NCI-H345 treated with DMSO at 0.1 percent for 48 hours (cell line): ENCODE results near the gene CHMP6.
"Not testable (repeated sequence)": the region's sequence is repeated elsewhere in the genome, so short reads cannot be mapped to it uniquely, and the experiment has no call there.

Experiments used
- DNase-seq: peaks from one replicate; lab custom pipeline; 2025; ENCODE audit not compliant: unreplicated experiment; lab: John Stamatoyannopoulos, UW

CHMP6 gene

DNA sequence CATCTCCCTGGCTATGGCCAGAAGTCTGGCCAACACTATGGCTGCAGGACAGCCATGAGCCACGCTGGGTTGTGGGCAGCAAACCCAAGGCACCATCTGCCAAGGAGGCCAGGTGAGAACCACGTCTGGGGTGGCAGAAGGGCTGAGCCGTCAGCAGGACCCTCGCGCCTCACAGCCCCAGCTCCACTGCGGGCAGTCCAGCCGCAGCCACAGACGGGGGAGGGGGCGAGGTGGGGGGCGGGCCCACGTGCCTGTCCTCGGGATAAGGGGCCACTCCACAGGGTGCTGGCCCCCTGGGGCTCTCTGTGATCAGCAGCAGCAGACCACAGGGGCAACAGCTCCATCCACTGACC, 36.8 kb downstream of the CHMP6 start:
- no peak for DNase-seq

DNA sequence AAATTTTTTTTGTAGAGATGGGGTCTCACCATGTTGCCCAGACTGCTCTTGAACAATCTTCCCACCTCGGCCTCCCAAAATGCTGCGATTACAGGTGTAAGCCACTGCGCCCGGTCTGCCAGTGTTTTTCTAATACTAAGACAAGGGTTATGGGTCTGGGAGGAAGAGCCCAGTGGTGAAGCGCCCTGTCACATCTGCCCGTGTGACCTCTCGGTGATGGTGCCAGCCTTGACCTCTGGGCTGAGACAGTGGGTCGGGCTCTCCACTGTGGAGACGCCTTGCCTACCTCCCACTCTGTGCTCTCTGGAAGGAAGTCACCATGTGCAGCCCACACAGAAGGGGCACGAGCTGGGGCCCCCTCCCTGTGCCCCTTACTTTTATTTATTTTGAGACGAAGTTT, 38.2 kb downstream of the CHMP6 start:
- no peak for DNase-seq

DNA sequence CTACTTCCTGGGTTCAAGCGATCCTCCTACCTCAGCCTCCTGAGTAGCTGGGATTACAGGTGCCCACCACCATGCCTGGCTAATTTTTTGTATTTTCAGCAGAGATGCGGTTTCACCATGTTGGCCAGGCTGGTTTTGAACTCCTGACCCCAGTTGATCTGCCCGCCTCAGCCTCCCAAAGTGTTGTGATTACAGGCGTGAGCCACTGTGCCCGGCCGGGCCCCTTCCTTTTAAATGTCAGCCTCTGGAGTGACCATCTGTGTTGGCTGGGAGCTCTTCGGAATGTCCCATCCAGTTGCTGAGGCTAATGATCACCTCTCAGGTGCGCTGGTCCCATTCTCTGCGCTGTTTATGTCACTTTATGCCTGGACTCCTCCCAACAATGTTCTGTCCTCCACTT, 38.7 kb downstream of the CHMP6 start:
- DNase-seq = not testable (repeated sequence)

GRCh38 chr17:81030741-81031565, 39.3 kb downstream of the CHMP6 start:
- DNase-seq = no peak

- no peak for DNase-seq
Observed at GRCh38 chr17:81031566-81032550, 40.2 kb downstream of the CHMP6 start.

DNA sequence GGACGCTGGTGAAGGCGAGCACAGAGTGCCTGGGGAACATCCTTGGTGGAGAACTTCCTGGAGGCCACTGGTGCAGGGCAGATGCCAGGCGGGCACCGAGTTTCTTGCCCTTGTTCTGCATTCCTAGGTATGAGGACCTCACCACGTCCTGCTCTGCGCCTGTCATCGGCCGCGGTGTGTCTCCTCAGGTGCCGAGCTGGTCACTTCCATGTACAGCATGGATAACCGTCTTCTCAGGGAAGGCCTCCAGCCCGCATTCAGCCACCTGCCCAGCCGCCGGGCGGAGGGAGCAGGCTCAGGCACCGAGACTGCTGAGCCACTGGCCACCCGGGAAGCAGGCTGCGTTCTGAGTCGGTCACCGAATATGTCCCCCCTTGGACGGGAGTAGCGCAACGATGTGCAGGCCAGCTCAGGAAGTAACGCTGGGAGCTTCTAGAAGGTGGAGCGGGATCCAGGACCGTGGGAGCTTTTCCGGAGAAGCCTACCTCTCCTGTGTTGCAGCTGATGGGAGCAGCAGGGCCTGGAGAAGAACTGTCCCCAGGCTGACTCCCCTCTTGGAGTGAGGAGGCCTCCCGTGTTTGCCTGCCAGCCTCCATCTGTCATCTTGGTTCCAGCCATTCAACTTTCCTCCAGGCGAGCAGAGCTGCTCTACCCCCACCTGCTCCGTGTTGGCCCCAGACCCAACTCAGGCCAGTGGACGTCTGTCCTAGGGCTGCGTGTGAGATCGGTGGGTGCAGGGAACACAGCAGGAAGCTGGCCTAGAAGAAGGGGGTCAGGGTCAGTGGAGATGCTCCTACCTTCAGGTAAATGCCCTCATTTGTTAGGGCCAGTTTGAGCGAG, 41.2 kb downstream of the CHMP6 start:
- peak; percentile 19 for DNase-seq

- no peak for DNase-seq
Observed at GRCh38 chr17:81033535-81034167, 42.0 kb downstream of the CHMP6 start.

DNA sequence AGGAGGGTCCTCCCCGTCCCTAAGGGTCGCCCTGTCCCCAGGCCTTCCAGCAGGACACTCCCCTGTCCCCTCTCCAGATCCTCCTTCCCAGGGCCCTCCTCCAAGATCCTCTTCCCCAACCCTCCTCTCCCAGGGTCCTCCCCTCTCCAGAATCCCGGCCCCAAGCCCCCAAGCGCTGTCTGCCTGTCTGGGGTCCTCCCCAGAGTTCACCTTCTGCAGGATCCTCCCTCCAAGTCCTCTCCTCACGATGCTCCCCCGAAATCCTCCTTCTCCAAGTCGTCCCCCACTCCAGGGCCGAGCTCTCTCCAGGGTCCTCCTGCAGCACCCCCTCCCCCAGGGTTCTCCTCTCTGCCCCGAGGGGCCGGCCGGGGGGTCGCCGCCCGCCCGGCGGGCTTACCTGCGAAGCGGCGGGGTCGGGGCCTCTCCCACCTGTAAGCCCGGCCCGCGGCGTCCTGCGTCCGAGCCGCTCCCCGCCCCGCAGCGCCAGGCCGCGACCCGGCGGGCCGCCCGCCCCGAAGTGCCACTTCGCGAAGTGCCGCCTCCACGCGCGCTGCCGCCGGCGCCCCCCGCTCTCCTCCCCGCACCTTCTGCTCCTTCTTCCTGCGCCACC, 42.6 kb downstream of the CHMP6 start:
- no peak for DNase-seq

- DNase-seq = peak; percentile 88
Observed at GRCh38 chr17:81034779-81035520, 43.3 kb downstream of the CHMP6 start, which contains the start of gene BAIAP2. Gene BAIAP2 (plus strand): TSS chr17:81035151. CDS start chr17:81035255, 104 bp downstream.

GRCh38 chr17:81035521-81036196, 44.0 kb downstream of the CHMP6 start:
- no peak for DNase-seq

DNA sequence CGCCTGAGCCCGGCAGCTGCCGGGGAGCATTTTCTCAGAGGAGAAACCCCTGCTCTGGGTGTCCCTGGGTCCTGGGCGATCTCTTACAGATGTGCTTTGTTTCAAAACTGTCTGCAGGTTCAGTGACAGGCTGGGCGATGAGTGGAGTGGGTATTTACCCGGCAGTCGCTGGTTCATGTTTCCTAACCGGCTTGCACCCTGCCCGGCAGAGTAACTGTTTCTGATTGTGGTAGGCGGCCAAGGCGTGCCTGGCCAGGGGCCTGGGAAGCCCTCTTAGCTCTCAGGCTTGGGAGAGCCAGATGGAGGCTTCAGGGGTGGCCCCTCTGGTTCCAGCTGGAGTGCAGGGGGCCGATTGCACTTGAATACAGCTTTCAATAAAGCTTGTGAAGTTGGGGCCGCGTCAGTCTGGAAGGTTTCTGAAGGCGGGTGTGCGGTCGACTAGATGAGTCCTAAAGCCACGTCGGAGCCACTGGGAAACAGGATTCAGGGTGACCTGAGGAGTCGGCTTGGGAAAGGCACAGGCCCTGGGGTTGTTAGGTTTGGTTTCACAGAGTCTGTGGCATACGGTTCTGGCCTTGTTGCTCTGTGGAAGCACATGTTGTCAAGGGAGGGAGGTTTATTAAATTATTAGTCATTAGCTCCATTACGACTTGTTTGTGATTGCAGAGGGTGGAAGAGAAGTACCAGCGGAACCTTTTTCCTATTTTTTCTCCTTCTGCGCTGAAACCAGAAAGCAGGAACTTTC, 44.7 kb downstream of the CHMP6 start:
- no peak for DNase-seq

- no peak for DNase-seq
Observed at GRCh38 chr17:81037026-81037797, 45.6 kb downstream of the CHMP6 start.

GRCh38 chr17:81037798-81038733, 46.4 kb downstream of the CHMP6 start:
- DNase-seq = no peak

GRCh38 chr17:81039096-81039495, 47.5 kb downstream of the CHMP6 start:
- no peak for DNase-seq

DNA sequence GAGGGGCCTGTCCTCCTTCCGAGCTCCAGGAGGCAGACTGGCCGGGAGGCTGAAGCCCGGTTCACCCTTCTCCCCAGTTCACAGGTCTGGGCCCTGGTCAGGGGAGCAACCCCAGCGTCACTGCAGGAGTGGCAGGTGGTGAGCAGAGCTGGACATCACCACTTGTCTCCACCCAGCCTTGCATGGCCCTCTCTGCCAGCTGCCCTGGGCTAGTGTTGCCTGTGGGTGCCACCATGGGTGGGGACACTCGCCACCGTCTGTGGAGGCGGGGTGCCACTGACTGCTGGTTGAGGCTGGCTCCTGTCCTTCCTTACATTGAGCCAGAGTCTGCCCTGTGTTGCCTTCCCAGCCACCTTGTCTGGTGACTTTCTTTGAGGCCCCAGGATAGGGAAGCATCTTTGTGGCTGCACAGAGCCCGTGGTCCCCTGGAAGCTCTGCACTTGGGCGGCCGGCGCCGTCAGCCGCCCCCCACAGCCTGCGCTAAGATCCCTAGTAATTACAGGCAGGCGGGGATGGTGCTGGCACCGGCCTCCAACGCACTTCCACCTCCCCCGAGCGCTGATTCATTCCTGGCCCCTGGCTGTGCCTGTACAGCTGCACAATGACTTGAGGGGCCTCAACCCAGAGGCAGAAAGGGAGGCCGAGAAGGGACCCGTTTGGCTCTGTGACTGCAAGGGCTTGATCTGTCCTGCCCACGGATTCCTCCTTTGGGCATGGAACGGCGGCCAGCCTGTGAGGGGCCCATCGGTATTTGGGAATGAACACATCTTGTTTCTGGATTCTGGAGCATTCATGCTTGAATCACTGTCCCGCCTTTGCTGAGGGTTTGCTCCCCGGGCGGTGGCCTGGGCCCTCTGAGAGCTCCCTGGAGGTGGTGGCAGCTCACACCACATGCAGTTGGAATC, 48.5 kb downstream of the CHMP6 start:
- DNase-seq = no peak
